Measurements from ENCODE around the gene MTUS2.
"Not testable (repeated sequence)": the region's sequence is repeated elsewhere in the genome, so short reads cannot be mapped to it uniquely, and the experiment has no call there.

The MTUS2 gene

DNA sequence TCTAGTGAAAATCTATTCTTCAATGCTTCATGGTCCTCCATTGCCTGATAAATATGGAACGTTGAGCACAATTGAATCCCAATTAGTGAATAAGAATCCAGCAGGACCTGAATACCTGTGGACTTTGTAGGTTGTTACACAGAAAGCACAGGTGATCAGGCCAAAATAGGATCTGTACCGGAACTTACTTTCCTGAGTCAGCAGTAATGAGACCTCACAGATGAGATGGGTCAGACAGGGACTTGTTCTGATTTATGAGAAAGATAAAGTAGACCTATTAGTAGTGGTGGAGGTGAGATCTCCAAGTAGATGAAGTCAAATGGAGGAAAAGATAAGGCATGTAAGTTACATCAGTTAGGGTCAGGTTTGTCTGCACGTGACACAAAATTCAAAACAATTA, 351.1 kb downstream of the MTUS2 start:
- no peak for DNase-seq

DNA sequence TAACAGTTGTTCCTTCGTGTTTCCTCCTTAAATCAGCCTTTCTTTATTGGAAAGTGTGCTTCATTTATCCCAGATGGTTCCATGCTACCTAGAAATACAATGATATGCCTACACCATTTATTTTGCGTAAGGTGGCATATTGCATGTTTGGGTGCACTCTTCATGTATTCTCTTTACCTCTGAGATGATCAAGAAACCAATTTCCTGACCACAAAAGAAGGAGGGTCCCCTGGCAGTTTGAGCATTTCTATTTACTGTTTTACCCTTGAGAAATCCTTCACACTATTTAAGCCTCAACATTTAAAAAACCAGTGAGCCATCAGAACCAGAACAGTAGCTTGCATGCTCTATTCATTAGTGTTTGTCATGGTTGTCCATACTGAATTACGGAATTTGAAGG, 354.0 kb downstream of the MTUS2 start:
- no peak for DNase-seq

DNA sequence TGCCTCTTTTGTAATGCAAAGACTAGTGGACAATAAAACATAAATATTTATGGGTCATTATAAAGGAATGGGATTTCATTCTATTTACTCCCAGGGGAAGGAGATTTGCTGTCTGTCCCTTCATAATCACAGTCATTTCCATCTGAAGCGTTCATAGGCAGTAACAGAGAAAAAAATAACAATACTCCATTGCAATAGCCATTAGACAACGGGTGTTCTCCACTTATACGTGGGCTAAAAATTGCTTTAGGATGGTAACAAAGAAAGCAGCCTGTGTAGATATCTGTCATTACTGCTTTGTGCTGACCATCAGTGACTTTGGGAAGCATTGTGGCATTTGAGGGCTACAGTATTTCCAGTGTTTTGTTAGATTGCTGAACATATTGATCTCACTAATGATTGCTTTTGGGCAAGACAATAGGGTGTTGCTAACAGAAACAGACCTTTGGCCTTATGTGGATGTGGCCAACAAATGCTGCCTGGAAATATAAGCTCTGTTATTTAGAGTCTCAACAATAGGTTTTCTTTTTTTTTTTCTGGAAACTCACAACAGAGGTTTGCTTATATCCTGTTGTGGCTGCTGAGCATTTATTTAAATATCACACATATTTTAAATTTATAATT, 355.2 kb downstream of the MTUS2 start:
- no peak for DNase-seq

DNA sequence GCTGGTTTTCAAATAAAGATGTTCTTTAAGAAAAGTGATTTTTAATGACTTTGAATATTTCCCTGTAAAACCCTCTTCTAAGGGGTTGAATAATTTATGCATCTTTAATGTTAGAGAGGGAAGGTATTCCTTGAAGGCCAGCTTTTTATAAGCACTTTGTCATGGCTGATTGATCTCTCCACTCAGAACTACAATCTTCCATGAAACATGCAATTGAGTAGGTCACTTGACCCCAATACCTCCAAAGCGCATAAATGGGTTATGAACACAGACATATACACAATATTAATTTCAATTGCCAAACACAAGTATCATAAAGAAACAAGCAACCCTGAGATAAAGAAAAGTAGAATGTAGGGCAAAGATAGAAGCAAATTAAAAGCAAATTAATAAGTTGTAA, 359.9 kb downstream of the MTUS2 start:
- DNase-seq: no peak

DNA sequence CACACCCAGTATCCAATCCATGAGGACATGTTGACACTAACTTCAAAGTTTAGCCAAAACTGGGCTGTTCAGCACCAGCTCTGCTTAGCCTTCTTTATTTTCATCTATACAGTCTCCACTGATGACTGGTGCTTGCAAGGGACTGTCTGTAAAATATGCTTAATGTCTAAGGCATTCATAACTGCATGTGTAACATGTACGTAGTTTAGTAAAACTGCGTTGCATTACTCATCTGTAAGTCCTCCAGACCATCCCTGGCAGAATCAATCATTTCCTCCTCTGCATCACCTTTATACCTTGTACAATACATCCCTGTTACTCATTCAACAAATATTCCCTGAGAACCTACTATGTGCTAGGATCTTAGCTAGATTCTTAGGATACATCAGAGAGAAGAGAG, 362.1 kb downstream of the MTUS2 start:
- no peak for DNase-seq

DNA sequence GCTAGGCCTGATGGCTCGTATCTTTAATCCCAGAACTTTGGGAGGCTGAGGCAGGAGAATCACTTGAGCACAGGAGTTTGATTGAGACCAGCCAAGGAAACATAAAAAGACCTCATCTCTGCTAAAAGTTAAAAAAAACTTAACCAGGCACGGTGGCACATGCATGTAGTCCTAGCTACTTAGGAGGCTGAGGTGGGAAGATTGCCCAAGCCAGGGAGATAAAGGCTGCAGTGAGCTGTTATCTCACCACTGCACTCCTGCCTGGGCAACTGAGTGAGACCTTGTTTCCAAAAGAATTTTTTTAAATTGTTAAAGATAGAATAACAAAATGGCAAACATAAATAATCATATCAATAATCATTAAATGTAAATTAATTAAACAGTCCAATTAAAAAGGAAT, 365.8 kb downstream of the MTUS2 start:
- DNase-seq: no peak

DNA sequence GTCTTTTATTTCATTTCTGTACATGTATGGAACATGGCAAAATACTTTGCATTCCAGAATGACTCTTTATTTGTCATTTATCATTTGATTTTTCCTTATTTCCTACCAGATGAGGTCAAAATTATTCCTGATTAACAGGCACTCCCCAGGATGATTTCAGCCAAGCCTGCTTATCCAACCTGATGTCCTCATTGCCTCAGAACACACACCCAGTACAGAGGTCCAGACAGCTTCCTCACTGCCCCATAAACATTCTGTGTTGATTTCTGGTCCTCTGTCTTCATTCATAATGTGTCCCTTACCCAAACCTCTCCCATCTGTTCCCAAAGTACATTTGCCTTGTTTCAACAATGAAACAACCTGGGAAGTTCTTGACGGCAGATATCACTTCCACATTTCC, 367.4 kb downstream of the MTUS2 start:
- DNase-seq: no peak

DNA sequence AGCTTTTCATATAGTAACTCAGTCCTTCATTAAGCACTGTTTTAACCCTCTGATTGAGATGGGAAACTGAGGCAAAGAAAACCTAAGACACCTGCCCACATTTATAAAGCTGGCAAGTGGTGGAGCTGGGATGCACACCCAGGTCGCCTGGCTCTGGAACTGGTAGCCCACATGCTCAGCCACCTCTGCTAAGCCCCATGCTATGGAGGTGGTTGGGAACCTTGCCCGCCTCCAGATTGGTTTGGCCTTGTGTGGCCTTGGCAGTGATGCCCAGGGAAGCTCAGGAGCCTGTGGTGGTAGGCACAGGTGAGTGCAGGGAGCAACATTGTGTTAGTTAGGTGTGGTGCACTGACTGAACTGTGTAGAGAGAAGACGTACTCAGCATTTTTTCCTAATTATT, 370.2 kb downstream of the MTUS2 start:
- DNase-seq: no peak

DNA sequence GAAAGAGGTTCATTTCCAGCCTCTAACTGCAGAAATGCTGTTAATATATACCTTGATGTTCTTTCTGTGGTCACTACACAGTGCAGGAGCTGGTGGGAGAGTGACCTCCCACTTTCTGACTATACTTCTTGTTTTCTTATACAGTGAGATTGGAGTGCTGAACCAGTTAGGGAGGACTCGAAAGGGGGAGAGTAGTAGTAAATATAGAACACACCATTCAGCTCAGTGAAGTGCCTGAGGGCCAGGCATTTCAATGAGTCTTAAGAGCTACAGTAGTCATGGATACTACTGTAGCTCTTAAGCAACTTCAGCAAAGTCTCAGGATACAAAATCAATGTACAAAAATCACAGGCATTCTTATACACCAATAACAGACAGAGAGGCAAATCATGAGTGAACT, 372.9 kb downstream of the MTUS2 start:
- DNase-seq: no peak

DNA sequence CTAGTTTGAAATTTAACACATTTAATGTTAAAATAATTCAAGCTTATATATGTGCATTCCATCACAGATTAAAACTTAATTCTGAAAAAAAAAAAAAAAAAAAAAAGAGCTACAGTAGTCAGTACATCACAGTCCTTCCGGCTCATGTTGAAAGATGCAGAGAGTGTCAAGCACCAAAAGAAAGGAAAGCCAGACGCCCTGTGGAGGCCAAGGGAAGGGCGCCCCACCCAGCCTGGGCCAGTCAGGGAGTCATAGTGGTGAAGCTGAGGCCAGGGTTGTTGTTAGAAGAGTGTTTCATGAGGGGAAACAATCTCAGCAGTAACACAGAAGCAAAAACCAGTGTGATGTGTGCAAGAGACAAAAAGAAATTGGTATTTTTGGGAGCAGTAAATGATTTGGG, 375.3 kb downstream of the MTUS2 start:
- no peak for DNase-seq

DNA sequence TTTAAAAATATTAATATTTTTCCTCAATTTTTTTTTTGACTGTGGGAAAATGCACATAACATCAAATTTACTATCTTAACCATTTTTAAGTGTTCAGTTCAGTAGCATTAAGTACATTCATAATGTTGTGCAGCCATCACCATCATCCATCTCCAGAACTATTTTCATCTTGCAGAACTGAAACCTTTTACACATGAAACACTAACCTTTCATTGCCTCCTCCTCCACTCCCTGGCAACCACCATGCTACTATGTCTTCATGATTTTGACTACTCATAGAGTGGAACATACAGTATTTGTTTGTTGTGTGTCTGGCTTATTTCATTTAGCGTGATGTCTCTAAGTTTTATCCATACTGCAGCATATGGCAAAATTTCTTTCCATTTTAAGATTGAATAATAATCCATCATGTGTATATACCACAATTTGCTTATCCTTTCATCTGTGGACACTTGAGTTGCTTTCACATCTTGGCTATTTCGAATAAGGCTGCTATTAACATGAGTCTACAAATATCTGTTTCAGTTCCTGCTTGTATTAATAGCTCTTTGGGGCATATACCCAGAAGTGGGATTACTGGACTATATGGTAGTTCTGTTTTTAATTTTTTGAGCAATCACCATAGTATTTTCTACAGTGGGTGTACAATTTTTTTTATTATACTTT, 376.4 kb downstream of the MTUS2 start:
- DNase-seq: no peak

DNA sequence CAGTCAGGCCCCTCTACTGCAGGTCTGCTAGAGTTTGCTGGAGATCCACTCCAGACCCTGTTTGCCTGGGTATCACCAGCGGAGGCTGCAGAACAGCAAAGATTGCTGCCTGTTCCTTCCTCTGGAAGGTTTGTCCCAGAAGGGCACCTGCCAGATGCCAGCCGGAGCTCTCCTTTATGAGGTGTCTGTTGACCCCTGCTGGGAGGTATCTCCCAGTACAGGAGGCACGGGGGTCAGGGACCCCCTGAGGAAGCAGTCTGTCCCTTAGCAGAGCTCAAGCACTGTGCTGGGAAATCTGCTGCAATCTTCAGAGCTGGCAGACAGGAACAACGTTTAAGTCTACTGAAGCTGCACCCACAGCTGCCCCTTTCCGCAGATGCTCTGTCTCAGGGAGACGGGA, 382.6 kb downstream of the MTUS2 start:
- DNase-seq: not testable (repeated sequence)

DNA sequence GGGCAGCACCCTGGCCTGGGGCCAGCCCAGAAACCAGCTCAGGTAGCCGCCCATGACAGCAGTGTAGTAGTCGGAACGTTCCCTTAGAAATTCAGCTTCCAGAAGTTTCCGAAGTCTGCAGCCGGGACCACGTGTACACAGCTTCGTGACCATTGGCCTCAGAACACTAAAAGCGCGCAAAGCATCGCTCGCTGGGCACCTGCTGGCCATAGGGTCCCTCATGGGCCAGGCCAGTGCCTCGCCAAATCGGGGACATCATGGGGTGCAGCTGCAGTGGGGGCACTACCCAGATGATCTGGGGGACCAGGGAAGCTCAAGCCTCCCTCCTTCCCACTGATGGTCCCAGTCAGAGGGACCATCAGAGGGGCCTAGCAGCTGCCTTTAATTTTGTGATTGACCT, 384.5 kb downstream of the MTUS2 start:
- DNase-seq: no peak

DNA sequence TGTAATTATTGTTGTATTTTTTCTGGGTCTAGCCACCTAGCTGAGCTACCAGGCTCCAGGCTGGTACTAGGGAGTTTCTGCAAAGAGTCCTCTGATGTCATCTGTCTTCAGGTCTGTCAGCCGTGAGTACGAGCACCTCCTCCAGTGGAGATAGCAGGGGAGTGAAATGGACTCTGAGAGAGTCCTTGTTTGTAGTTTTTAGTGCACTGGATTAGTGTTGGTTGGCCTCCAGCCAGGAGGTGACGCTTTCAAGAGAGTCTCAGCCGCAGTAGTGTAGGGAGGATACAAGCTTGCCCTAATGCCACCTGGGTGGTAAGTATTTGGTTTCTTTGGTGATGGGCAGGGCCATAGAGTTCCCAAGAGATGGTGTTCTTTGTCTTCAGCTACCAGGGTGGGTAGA, 390.5 kb downstream of the MTUS2 start:
- DNase-seq: no peak

DNA sequence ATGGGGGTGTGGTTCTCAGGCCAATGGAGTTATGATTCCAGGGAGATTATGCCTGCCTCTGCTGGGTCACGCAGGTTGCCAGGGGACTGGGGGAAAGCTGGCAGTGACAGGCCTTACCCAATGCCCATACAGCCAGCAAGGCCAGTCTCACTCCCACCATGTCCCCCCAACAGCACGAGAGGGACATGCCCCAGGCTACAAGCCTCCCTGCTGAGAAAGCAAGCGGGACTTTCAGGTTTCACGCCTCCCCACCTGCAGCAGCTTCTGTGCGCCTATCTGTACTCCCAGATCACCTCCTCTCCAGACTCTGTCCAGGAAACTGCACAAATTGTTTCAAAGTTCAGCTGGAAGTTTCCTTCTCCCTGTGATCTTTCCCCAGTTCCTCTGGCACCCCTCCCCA, 391.0 kb downstream of the MTUS2 start:
- DNase-seq: not testable (repeated sequence)

DNA sequence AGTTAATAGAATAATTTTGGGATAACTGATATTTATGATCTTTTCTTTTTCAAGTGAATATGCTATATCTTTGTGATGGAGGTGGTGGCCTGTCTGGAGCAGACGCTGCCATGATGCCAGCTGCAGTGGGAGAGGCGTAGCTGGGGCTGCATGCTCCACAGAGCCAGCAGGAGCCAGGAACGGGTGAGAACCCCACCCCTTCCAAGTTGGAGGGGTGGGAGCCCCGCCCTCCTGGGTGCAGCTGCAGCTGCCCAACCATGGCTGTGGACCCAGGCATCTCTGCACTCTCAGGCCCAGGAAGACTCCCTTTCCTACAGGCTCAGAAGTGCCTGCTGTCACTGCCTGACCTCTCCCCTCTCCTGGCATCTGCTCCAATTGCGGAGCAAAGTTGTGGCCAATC, 402.3 kb downstream of the MTUS2 start:
- no peak for DNase-seq

DNA sequence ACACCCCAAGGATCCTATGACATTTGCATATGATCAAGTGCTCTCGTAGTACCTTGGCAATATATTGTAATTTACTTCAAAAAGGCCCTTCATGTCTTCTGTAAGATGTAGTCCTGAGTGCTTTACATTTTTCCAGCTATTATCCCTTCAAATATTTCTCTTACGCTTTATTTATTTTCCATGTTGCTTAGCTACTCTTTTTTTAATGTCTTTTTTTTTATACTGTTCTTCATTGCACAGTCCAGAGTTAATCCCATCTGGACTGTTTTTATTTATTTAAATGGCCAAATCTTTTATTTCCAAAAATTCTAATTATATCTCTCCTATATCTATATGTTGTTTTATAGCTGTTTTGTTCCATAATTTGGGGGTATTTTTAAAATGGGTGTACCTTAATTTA, 404.1 kb downstream of the MTUS2 start:
- no peak for DNase-seq

DNA sequence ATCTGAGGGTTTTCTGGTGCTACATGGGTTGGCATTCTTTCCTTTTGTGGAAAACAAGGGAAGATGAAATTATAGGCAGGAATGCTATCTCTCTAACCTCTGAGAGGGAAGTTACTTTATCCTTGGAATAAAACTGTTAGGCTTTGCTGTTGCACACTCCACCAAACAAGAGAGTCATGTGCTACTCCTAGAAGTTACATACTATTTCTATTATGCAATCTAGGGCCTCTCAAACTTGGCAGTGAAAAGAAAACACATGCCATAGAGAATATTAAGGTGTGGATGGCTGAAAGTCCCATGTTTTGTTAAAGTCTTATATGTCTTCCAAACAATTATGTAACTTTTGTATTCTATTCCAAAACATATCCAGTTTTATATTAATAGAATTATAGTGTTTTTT, 407.4 kb downstream of the MTUS2 start:
- no peak for DNase-seq

DNA sequence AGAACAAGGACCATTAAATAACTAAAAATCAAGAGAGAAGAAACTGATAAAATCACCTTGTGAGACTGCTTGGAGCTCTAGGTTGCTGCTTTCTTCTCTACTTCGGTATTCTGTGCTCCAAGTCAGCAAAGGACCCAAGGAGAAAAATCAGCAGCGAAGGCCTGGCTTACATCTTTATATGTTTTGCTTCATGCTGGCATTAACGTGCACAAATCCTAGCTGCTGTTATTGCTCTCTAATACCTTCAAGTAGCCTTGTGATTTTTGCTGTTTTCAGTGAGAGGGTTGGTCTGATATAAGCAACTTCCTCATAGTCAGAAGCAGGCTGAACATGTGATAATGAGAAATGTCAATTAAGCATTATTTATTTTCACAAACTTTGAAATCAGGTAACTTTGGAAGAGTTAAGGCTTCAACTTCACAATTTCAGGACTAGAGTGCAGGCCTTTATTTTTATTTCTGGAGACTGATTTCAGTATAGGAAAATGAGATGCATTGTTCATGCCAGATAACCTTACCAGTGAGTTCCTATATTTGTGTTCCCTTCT, 410.2 kb downstream of the MTUS2 start:
- DNase-seq: no peak

DNA sequence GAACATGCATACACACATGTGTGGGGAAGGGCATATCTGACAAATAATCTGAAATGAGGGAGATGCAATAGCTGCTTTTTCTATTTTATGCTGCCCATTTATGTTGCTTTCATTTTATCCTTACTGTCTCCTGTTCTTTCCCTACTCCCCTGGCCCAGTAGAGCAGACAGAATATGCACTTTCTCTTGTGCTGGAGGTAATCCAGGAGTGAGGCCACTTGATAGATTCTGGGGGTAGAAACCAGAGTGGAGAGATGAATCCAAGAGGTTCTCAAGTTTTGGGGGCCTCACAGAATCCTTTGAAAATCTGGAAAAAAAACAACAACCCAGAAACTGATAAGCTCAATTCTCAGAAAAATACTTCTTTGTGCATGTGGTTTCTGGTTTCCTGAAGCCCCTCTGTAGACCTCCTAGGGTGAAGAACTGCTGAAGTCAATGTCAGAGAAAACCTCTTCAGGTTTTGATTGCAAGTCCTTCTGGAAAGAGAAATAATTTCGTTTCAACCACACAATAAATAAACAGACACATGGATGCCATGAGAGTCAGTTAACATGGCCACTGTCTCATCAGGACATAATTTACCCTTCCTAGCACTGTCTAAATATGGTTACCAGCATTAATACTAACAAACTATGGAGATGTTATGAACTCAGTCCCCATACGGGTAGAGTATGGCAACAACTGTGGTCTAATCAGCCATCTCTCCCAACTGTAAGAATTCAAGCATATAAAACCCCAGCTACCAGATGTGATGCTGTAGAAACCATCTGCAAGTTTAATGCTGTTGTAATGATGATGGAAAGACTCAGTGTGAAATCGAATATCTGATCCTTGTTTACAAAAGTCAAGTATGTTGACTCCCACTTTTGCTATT, 419.8 kb downstream of the MTUS2 start:
- no peak for DNase-seq

DNA sequence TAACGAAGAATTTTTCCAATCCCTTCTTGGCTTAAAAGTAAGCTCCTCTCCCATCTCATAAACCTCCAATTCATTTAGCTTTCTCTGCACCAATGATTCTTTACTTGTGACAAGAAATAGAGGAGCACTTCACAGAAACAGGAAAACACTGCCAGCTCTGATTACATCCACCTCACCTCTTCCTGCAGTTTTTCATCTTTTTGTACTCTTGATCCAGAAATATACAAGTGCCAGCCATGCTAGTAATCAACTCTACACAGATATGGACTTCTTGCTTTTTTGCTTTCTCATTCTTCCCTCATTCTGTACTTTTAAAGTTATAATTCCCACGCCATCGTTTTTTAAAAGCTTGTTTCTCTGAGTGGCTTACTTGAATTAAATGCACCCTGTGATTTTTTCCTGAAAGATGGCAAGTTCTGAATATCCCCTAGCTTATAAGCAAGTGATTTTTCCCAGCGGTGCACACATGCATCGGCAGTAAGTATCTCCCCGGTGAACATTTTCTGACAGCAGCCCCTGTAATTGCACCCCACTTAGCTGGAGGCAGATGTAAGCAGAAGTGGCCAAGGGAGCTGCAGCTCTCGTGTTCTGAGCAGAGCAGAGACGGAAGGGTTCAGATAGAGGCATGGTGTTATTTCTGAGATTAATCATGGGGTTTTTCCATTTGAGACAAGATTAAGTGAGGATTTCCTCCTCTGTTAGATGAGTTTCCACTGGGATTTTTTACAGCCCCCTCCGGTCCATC, 434.7 kb downstream of the MTUS2 start:
- DNase-seq: no peak

DNA sequence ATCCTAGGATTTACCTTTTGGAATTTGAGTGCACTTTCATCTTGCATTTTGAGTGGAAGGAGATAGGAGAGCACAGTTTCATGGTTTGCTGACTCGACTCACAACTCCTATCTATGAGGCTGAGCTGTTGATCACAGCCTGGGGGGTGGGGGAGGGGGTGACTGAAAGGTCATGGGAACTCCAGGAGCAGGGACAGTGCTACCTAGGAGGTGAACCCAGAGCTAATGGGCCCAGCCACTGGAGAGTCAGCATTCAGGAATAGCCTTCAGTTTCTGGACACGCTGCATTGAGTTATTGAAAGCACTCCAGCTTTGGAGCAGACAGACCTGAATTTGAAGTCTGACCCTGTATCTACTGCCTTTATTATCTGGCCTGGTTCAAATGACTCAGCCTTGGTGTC, 435.4 kb downstream of the MTUS2 start:
- no peak for DNase-seq

DNA sequence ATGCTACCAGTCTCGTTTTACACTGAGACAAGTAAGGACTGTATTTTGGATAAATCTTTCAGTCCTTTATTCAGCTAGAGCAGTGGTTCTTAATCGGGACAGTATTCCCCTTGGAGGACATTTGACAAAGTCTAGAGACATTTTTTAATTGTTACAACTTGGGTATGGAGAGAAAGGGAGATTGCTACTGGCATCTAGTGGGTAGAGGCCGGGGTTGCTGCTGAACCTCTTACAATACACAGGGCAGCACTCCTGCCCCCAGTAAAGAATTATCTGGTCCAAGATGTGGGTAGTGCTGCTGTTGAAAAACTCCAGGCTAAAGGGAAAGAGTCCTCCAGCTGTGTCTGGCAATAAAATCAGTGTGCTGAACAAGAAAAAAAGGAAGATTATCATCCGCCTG, 440.5 kb downstream of the MTUS2 start:
- no peak for DNase-seq
